WTC11 (cell line): ENCODE data around the gene TMEM238.

ENCODE experiments used
- CTCF ChIP-seq: fragments of 200-600 bp; IDR thresholded peaks from 2 replicates; pipeline ENCODE4 v1.8.0; 2022; ENCODE audit warnings: antibody characterized with exemption
- MAX ChIP-seq: sonication (generic); formaldehyde crosslinking; IDR thresholded peaks from 2 replicates; pipeline ENCODE4 v1.8.0; 2022; ENCODE audit warnings: mild to moderate bottlenecking, missing genetic modification reagents
- MYBL2 ChIP-seq: sonication (generic); formaldehyde crosslinking; IDR thresholded peaks from 2 replicates; pipeline ENCODE4 v1.8.1; 2023; ENCODE audit warnings: mild to moderate bottlenecking, moderate library complexity, missing genetic modification reagents
- SP1 ChIP-seq: sonication (generic); formaldehyde crosslinking; conservative IDR thresholded peaks from 2 replicates; pipeline ENCODE4 v1.8.1; 2022; ENCODE audit warnings: missing genetic modification reagents
- USF1 ChIP-seq: sonication (generic); formaldehyde crosslinking; IDR thresholded peaks from 2 replicates; pipeline ENCODE4 v1.8.0; 2022; ENCODE audit warnings: mild to moderate bottlenecking, missing genetic modification reagents

GRCh38 chr19:55405638-55406037, 21.5 kb upstream of the TMEM238 start:
- TF ChIP-seq CTCF = no peak
- no peak for TF ChIP-seq MYBL2 (CRISPR knock-in tag)
- no peak for TF ChIP-seq USF1 (CRISPR knock-in tag)
- no peak for TF ChIP-seq SP1 (CRISPR knock-in tag)
- no peak for TF ChIP-seq MAX
